ENCODE results near the gene DOCK11.

DNA sequence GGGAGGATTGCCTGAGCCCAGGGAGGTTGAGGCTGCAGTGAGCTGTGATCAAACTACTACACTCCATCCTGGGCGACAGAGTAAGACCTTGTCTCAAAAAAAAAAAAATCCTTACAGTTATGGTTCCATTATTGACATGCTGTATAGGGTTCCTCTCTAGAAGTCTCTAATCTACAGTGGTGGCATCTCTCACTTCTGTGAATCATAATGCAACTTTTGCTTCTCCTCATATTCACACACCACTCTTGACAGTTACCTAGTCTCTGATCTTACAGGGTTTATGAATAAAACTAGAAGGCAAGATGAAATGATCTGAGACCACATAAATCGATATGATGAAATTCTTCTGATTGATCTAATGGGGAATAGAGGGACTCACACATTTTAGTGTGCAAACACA, 40.6 kb downstream of the DOCK11 start:
- TF ChIP-seq, protein P1, sequence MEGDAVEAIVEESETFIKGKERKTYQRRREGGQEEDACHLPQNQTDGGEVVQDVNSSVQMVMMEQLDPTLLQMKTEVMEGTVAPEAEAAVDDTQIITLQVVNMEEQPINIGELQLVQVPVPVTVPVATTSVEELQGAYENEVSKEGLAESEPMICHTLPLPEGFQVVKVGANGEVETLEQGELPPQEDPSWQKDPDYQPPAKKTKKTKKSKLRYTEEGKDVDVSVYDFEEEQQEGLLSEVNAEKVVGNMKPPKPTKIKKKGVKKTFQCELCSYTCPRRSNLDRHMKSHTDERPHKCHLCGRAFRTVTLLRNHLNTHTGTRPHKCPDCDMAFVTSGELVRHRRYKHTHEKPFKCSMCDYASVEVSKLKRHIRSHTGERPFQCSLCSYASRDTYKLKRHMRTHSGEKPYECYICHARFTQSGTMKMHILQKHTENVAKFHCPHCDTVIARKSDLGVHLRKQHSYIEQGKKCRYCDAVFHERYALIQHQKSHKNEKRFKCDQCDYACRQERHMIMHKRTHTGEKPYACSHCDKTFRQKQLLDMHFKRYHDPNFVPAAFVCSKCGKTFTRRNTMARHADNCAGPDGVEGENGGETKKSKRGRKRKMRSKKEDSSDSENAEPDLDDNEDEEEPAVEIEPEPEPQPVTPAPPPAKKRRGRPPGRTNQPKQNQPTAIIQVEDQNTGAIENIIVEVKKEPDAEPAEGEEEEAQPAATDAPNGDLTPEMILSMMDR (IDR thresholded peaks at IDR 0.05): no peak
- no peak for TF ChIP-seq POLR2A (IDR thresholded peaks at IDR 0.05)
